Skeletal muscle satellite cell (primary cell): ENCODE results near the gene TGFB2.

Experiments used
- H3K27me3 ChIP-seq: 2 replicates; pipeline ENCODE4 v1.7.0; 2013; ENCODE audit warnings: low read length; ENCODE audit not compliant: control insufficient read depth, insufficient read depth
- H3K36me3 ChIP-seq: 2 replicates; pipeline ENCODE4 v1.7.0; 2013; ENCODE audit warnings: mild to moderate bottlenecking, control low read depth, low read length; ENCODE audit not compliant: insufficient read depth
- H3K4me1 ChIP-seq: 2 replicates; pipeline ENCODE4 v1.7.0; 2013; ENCODE audit warnings: low read length; ENCODE audit not compliant: control insufficient read depth, insufficient read depth
- H3K4me2 ChIP-seq: 2 replicates; pipeline ENCODE4 v1.7.0; 2013; ENCODE audit warnings: mild to moderate bottlenecking, low read length
- H3K4me3 ChIP-seq: 2 replicates; pipeline ENCODE4 v1.7.0; 2013; ENCODE audit warnings: low read length
- H3K9ac ChIP-seq: 2 replicates; pipeline ENCODE4 v1.7.0; 2013; ENCODE audit warnings: mild to moderate bottlenecking, low read depth, low read length, moderate library complexity
- H3K9me3 ChIP-seq: replicated peaks from 2 replicates; pipeline ENCODE4 v1.7.0; 2013; ENCODE audit warnings: mild to moderate bottlenecking, control low read depth, low read length

Gene TGFB2

DNA sequence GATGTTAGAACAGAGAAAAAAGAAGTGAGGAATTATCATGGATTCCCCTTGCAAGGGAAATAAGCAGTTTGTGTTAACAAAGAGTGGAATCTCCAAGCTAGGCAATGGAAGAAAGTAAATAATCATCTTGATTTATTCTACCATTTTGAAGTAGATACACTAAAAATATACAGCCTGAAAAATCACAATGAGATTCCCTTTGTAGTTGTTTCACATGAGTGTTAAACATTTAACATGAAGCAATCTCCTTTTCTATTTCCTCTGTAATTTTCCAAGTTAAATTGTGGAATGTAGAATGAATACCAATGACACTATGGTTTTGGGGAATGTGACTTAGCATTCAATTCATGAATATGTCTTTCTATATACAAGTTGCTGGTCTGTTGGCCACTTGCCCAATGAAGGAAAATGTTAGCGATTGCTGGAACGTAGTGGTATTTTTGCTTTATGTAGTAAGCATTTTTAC lies 5.7 kb downstream of the TGFB2 start:
- peaks cover 5% of the 10 kb centered on the region for H3K36me3 ChIP-seq
- H3K9ac ChIP-seq: peak overlapping the region; percentile 93
- no peaks in the 10 kb centered on the region for H3K27me3 ChIP-seq
- peak overlapping the region; percentile 88 for H3K4me2 ChIP-seq
- H3K9me3 ChIP-seq: no peaks in the 10 kb centered on the region
- H3K4me3 ChIP-seq: peak overlapping the region; percentile 65
- H3K4me1 ChIP-seq: peaks cover 33% of the 10 kb centered on the region

DNA sequence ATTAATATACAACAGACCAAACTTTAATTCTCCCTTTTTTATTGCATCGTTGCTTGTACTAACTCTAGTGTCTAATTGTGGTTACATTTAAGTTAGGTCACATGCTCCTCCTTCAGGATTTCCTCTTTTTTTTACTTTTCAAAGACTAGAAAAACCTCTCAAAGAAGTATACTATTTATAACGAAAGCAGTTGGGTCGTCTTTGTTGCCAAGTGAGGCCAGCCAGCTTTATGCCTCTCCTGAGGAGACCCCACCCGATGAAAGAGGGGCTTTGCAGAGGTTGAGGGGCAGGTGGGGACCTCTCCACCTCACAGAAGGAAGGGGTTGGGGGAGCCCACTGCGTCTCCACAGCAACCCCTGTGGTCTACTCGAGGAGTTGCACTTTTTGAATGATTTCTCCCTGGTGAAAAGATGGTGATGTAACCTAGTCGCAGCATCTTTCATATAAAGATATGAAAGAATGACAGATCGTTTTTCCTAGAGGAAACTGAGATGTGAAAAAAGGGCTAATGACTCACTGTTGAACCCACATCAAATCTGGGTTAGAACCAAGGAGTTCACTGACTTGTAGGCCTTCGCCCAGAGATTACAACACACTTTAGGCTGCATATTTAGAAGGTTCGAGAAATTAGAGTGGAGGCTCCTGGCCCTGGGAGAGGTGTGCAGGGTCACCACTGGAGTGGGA lies 6.4 kb downstream of the TGFB2 start:
- H3K4me1 ChIP-seq: peaks cover 33% of the 10 kb centered on the region
- peak overlapping the region; percentile 93 for H3K9ac ChIP-seq
- H3K27me3 ChIP-seq: no peaks in the 10 kb centered on the region
- peak overlapping the region; percentile 65 for H3K4me3 ChIP-seq
- H3K9me3 ChIP-seq: no peaks in the 10 kb centered on the region
- peak overlapping the region; percentile 88 for H3K4me2 ChIP-seq
- peaks cover 5% of the 10 kb centered on the region for H3K36me3 ChIP-seq

DNA sequence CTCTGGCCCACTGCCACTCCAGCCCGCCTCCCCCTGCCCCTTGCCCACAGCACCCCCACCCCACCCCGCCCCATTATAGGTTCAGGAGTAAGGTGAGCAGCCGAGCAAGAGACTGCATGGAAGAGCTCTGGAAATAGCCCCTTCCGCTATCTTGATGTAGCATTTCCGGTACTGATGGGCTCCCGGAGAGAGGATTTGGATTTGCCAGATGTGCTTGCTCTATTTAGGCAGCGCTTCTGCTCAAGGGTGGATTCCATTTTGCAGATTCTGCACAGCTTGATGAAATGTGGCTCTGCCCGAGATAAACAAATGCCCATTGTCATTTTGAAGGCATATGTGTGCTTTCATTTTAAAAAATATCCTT lies 6.9 kb downstream of the TGFB2 start:
- peak overlapping the region; percentile 88 for H3K4me2 ChIP-seq
- no peaks in the 10 kb centered on the region for H3K9me3 ChIP-seq
- peaks cover 5% of the 10 kb centered on the region for H3K36me3 ChIP-seq
- H3K27me3 ChIP-seq: no peaks in the 10 kb centered on the region
- no peak overlapping the region for H3K4me3 ChIP-seq
- H3K9ac ChIP-seq: no peak overlapping the region
- peaks cover 33% of the 10 kb centered on the region for H3K4me1 ChIP-seq

DNA sequence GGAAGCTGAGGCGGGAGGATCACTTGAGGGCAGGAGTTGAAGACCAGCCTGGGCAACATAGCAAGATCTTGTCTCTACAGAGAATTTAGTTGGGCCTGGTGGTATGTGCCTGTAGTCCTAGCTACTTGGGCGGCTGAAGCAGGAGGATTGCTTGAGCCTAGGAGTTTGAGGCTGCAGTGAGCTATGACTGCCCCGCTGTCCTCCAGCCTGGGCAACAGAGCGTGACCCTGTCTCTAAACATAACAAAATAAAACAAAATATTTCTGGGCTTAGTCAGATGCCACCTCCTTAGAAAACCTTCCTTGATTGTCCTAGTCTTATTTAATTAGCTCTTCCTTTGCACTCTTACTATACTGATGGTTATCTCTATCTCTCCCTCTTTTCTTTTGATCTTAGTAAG lies 8.5 kb downstream of the TGFB2 start:
- H3K4me3 ChIP-seq: no peak overlapping the region
- H3K4me2 ChIP-seq: no peak overlapping the region
- H3K4me1 ChIP-seq: peaks cover 31% of the 10 kb centered on the region
- peaks cover 9% of the 10 kb centered on the region for H3K36me3 ChIP-seq
- no peaks in the 10 kb centered on the region for H3K27me3 ChIP-seq
- H3K9me3 ChIP-seq: no peaks in the 10 kb centered on the region
- no peak overlapping the region for H3K9ac ChIP-seq

DNA sequence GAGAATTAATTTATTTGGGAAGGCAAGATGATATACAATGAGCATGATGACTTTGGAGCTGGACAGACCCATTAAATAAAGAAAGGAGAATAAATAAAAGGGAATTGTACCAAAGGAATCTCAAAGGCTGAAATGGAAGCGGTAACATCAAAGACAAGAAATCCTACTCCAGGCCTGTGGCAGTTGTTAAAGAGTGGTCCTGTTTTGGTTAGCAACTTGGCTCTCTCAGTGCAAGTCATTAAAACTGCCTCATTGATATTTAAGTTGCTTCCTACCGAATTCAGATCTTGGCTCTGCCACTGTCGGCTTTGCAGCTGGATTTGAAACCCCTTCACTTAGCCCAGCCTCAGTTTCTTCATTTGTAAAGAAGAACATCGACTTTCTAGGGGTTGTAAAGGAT lies 10.1 kb downstream of the TGFB2 start:
- Histone ChIP-seq H3K9ac (no peak overlapping the region), H3K4me2 (no peak overlapping the region), H3K9me3 (no peaks in the 10 kb centered on the region), H3K36me3 (peaks cover 9% of the 10 kb centered on the region), H3K4me1 (peaks cover 15% of the 10 kb centered on the region), H3K27me3 (no peaks in the 10 kb centered on the region), H3K4me3 (no peak overlapping the region)

DNA sequence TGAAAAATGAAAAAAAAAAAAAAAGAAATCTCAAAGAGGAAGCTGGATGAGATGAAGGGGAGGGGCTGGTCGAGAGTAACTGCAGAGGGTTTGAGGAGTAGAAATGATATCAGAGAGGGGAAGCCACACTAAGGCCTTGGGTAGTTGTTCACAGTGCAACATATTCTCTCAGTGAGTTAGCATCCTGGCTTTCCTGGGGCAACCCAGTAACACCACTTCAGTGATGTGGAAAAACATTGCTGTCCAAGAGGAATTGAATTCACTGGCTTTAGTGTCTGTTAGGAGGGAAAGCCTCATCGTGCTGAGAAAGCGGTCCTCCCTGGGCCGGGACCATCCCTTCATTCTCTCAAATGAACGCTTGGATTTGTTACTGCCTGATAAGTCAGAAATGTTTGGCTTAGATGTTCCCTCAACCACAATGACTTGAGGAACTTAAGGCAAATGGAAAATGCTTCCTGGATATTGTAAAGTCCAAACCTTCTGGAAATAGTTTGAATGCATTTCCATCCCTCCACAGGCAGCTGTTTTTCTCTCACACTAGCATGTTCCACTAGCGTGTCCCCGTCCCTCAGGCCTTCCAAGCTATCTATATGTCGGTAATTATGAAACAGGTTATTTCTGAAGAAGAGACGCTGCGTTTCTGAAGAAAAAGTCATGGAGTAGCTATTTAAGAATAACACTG lies 12.2 kb downstream of the TGFB2 start:
- no peak overlapping the region for H3K4me2 ChIP-seq
- peaks cover 13% of the 10 kb centered on the region for H3K36me3 ChIP-seq
- H3K4me3 ChIP-seq: no peak overlapping the region
- H3K4me1 ChIP-seq: peaks cover 7% of the 10 kb centered on the region
- H3K9me3 ChIP-seq: no peaks in the 10 kb centered on the region
- no peak overlapping the region for H3K9ac ChIP-seq
- no peaks in the 10 kb centered on the region for H3K27me3 ChIP-seq

DNA sequence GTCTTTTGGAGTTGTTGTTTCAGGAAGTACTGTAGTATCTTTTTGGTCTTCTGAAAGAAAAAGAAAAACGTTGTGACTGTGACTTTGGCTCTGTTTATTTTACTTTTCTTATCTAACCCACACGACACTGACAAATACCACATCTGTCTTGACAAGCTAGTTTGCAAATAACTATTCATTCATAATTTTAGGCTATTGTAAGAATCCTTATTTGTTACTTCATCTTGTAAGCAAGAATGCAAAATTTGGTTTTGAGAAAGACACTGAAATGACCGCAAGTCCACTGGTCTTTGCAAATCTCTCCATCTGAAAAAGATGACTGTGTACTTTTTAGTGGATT lies 12.7 kb downstream of the TGFB2 start:
- Histone ChIP-seq H3K36me3 (peaks cover 13% of the 10 kb centered on the region), H3K9ac (no peak overlapping the region), H3K9me3 (no peaks in the 10 kb centered on the region), H3K4me2 (no peak overlapping the region), H3K4me3 (no peak overlapping the region), H3K27me3 (no peaks in the 10 kb centered on the region), H3K4me1 (peaks cover 7% of the 10 kb centered on the region)

DNA sequence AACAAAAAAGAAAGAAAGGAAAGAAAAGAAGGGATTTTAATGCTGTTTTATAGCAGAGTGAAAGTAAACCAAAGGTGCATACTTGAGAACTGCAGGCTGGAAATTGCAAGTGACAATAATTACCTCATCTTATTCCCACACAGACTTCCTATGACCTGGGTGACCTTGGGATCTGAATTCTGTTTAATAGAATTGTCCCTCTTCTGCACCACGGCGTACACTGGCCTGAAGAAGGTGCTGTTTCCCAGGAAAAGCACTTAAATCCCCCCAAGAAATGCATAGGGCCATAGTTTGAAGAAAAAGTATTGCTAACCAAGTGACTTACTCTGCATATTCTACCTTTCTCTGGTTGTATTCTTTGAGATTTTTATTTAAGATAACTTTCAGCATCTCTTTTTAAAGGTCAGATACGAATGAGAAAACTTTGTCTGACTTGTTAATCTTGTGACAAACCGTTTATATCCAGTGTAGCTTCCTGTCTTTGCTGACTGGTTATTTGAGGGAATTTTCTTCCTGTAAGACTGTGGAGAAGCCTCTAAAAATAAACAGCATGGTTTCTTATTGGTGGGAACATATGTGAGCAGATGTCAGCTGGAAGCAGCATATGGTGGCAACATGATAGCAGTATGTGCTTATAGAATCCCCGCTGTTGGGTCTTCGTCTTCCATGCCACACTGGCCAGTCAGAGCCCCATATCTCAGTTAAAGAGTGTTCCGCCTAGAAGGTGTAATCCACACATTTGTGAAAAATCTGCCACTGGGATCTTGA lies 16.3 kb downstream of the TGFB2 start:
- Histone ChIP-seq H3K9ac (no peak overlapping the region), H3K27me3 (no peaks in the 10 kb centered on the region), H3K4me2 (no peak overlapping the region), H3K9me3 (no peaks in the 10 kb centered on the region), H3K4me1 (peaks cover 29% of the 10 kb centered on the region), H3K36me3 (peaks cover 9% of the 10 kb centered on the region), H3K4me3 (no peak overlapping the region)

DNA sequence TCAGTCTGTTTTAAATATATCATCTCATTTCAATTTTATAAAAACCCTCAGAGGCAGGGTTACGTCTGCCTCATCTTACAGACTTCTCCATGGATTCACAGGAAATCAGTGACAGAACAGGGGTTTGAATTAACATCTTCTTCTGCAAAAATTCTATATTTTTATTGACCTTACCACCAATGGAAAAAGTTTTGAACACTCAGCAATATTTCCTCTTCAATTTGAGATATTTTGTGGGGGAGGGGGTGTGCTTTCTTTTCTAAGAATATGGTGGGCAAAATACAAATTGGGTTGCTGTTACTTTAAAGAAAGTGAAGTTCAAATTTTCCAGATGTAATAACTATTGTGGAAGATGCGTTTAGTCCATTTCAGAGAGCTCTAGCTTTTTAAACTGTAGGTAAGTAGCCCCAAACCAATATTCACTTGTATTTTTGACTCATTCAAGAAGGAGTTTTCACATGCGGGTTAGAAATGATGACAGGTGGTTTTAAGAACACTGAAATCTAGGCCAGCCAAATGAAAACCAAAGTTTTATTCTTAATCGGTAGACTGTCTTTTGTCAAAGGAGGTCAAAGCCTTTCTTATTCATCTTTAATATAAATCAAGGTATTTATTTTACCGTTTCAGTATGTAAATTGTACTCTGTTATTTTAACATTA lies 17.4 kb downstream of the TGFB2 start:
- no peak overlapping the region for H3K4me3 ChIP-seq
- peaks cover 29% of the 10 kb centered on the region for H3K4me1 ChIP-seq

DNA sequence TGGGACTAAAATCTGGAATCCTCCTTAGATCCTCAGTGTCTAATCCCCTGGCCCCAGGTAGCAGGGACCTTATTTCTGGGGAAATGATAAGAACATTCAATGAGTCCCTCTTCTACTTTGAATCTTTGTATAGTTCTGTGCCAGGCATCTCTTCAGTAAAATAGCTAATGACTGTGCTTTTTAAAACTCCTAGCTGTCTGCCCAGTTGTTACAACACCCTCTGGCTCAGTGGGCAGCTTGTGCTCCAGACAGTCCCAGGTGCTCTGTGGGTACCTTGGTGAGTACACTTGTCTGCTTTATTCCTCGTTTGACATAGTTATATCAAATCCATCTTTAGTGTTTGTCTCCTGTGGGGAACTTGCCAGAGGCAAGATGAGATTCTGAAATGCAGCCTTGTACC lies 18.0 kb downstream of the TGFB2 start:
- H3K27me3 ChIP-seq: no peaks in the 10 kb centered on the region
- H3K9me3 ChIP-seq: no peaks in the 10 kb centered on the region
- peaks cover 29% of the 10 kb centered on the region for H3K4me1 ChIP-seq
- H3K9ac ChIP-seq: no peak overlapping the region
- no peak overlapping the region for H3K4me3 ChIP-seq
- peaks cover 5% of the 10 kb centered on the region for H3K36me3 ChIP-seq
- H3K4me2 ChIP-seq: no peak overlapping the region

More for the DNA sequence above, 17.4 kb downstream of the TGFB2 start:
- Histone ChIP-seq H3K9me3 (no peaks in the 10 kb centered on the region), H3K27me3 (no peaks in the 10 kb centered on the region), H3K9ac (no peak overlapping the region), H3K4me2 (no peak overlapping the region), H3K36me3 (peaks cover 5% of the 10 kb centered on the region)

DNA sequence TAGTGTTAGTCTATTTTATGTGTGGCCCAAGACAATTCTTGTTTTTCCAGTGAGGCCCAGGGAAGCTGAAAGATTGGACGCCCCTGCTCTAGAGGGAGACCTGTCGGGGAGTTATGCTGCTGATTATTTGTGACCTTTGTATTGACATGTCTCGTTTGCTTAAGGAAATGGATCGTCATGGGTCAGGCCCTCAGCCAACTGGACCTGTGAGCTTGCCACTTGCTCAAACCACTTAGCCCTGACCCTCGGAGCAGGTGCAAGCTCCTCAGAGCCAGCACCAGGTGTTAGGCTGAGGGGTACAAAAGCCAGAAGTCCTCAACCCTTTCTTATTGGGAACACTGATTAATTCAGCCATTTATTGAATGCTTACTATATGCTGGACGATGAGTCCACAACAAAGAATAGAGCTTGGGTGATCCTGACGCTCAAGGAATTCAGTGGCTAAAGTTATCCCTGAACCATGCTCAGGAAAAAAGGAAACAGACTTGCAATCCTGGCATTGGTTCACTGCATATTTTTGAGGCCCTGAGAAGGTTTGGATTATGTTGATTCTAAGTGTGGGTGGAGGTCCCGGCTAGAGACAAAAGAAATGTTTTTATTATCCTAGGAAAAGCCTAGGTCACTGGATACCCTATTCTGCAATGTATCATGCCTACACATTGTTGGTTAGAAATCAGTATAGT lies 19.0 kb downstream of the TGFB2 start:
- Histone ChIP-seq H3K4me3 (no peak overlapping the region), H3K4me1 (peaks cover 29% of the 10 kb centered on the region), H3K27me3 (no peaks in the 10 kb centered on the region), H3K36me3 (peaks cover 11% of the 10 kb centered on the region), H3K9ac (peak overlapping the region; percentile 28), H3K9me3 (no peaks in the 10 kb centered on the region), H3K4me2 (no peak overlapping the region)
